ENCODE results near the gene COL27A1.

- TF ChIP-seq CTCF (IDR thresholded peaks at IDR 0.05) (no peak), POLR2A (IDR thresholded peaks at IDR 0.05) (no peak)
These were observed 128.3 kb downstream of the COL27A1 start for GRCh38 chr9:114283551-114284111.
